ENCODE measurements around the gene PBX4. TPM values are rescaled to one million over a fixed set of nuclear protein-coding genes. Genes with fewer than 3 reads are reported as not detected.

The PBX4 gene
- total RNA-seq, 1 donor from 2014 or later, result 0.93 TPM

Other genes starting within 250 kb of the PBX4 start
- 143 and 163 TPM in 2 replicates for gene GATAD2A, start 213.0 kb downstream of the PBX4 start, total RNA-seq
- 1.8 TPM in 2 replicates for gene TSSK6, start 103.1 kb downstream of the PBX4 start, total RNA-seq
- gene NDUFA13, start 102.5 kb downstream of the PBX4 start, total RNA-seq, result 311 and 347 TPM in 2 replicates
- 8.1 and 9.8 TPM in 2 replicates for gene YJEFN3, start 89.8 kb downstream of the PBX4 start, total RNA-seq
- 3.9 and 6.0 TPM in 2 replicates for gene CILP2, start 80.4 kb downstream of the PBX4 start, total RNA-seq
- 16.7 and 20.1 TPM in 2 replicates for gene LPAR2, start 9.5 kb upstream of the PBX4 start, total RNA-seq
- 30.7 and 32.4 TPM in 2 replicates for gene GMIP, start 25.0 kb upstream of the PBX4 start, total RNA-seq
- 65.2 and 71.7 TPM in 2 replicates for gene ATP13A1, start 45.0 kb upstream of the PBX4 start, total RNA-seq
- gene ZNF101, start 50.2 kb upstream of the PBX4 start, total RNA-seq, result 8.9 and 9.3 TPM in 2 replicates
- gene ZNF14, start 114.4 kb upstream of the PBX4 start, total RNA-seq, result 3.2 and 4.4 TPM in 2 replicates
- 12.3 and 12.9 TPM in 2 replicates for gene ZNF506, start 203.1 kb upstream of the PBX4 start, total RNA-seq
- 7.6 and 11.1 TPM in 2 replicates for gene ZNF253, start 247.2 kb upstream of the PBX4 start, total RNA-seq

All from astrocyte (in vitro differentiated cells and primary cell).